K562 (cell line): Measurements from ENCODE around the gene MYLK3.

Experiments
- EHMT2 ChIP-seq: fragments of 450-650 bp; IDR thresholded peaks from 2 replicates; pipeline ENCODE4 v1.6.1; 2018; ENCODE audit warnings: antibody characterized with exemption
- ETV6 ChIP-seq, 3 experiments: fragments of 150-350 bp in 1 of 3; sonication (generic) in 1 of 3; formaldehyde crosslinking in 1 of 3; IDR thresholded peaks; 2 replicates each; pipeline versions ENCODE4 v1.6.1 to v1.8.0; 2014 to 2022; ENCODE audit warnings: borderline replicate concordance in 2 of 3, low read depth in 2 of 3, antibody characterized with exemption in 1 of 3, low read length in 1 of 3, mild to moderate bottlenecking in 1 of 3, missing genetic modification reagents in 1 of 3
- FOXM1 ChIP-seq, 2 experiments: fragments of 450-650 bp in 1 of 2; sonication (generic) in 1 of 2; formaldehyde crosslinking in 1 of 2; IDR thresholded peaks; 2 replicates each; pipeline versions ENCODE4 v1.6.1 to v1.9.0; 2017 to 2022; ENCODE audit warnings: low read depth in 2 of 2, mild to moderate bottlenecking in 2 of 2, missing genetic modification reagents in 1 of 2, moderate library complexity in 1 of 2
- MEF2A ChIP-seq: IDR thresholded peaks from 2 replicates; pipeline ENCODE4 v1.6.1; 2011; ENCODE audit warnings: low read depth, mild to moderate bottlenecking, low read length, moderate library complexity; ENCODE audit not compliant: control insufficient read depth
- POLR2A ChIP-seq: fragments of 450-650 bp; conservative IDR thresholded peaks from 2 replicates; pipeline ENCODE4 v1.6.1; 2016
- POLR2AphosphoS5 ChIP-seq: IDR thresholded peaks from 2 replicates; pipeline ENCODE4 v1.6.1; 2011; ENCODE audit warnings: mild to moderate bottlenecking, low read depth, low read length, moderate library complexity; ENCODE audit not compliant: control insufficient read depth, insufficient read depth
- ZNF274 ChIP-seq: IDR thresholded peaks from 2 replicates; pipeline ENCODE4 v1.6.1; 2011; ENCODE audit warnings: low read depth, mild to moderate bottlenecking, low read length, moderate library complexity, borderline replicate concordance
- ZNF583 ChIP-seq: fragments of 250-450 bp; sonication (Bioruptor Pico); IDR thresholded peaks from 2 replicates; pipeline ENCODE4 v1.4.0; 2020
- TF ChIP-seq, protein P1 (sequence below), 3 experiments: IDR thresholded peaks in 2 of 3; conservative IDR thresholded peaks in 1 of 3; 2 replicates each; pipeline ENCODE4 v1.5.1; 2011 to 2012; ENCODE audit warnings: low read length in 3 of 3, mild to moderate bottlenecking in 3 of 3, control low read depth in 2 of 3, improper control_type of control experiment in 1 of 3, inconsistent platforms in 1 of 3, low read depth in 1 of 3, mixed read lengths in 1 of 3, moderate library complexity in 1 of 3; ENCODE audit not compliant: insufficient read depth in 2 of 3
- TF ChIP-seq, protein P2 (sequence below): fragments of 250-450 bp; sonication (Bioruptor Pico); IDR thresholded peaks from 2 replicates; pipeline ENCODE4 v1.5.0; 2021
- TF ChIP-seq, protein P3 (sequence below), 2 experiments: fragments of 450-650 bp; formaldehyde crosslinking in 1 of 2; IDR thresholded peaks; 2 replicates each; pipeline versions ENCODE4 v1.4.0 to v1.6.1; 2014 to 2020; ENCODE audit warnings: mild to moderate bottlenecking in 2 of 2, borderline replicate concordance in 1 of 2, low read depth in 1 of 2

DNA sequence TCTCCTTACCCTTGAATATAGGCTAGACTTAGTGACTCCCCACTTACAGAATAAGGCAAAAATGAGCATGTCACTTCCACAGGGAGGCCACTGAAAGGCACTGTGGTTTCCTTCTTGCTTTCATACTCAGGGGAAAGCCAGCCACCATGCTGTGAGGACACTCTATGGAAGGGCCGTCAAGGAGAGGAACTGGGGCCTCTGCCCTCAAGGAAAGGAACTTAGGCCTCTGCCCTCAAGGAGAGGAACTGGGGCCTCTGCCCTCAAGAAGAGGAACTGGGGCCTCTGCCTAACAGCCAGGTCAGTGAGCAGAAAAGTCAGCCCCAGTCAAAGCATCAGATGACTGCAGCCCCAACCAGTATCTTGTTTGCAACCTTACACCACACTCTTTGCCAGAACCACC is 89.2 kb downstream of the MYLK3 start:
- TF ChIP-seq, protein P1, sequence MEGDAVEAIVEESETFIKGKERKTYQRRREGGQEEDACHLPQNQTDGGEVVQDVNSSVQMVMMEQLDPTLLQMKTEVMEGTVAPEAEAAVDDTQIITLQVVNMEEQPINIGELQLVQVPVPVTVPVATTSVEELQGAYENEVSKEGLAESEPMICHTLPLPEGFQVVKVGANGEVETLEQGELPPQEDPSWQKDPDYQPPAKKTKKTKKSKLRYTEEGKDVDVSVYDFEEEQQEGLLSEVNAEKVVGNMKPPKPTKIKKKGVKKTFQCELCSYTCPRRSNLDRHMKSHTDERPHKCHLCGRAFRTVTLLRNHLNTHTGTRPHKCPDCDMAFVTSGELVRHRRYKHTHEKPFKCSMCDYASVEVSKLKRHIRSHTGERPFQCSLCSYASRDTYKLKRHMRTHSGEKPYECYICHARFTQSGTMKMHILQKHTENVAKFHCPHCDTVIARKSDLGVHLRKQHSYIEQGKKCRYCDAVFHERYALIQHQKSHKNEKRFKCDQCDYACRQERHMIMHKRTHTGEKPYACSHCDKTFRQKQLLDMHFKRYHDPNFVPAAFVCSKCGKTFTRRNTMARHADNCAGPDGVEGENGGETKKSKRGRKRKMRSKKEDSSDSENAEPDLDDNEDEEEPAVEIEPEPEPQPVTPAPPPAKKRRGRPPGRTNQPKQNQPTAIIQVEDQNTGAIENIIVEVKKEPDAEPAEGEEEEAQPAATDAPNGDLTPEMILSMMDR (IDR thresholded peaks at IDR 0.05 in 2 of 3, conservative IDR thresholded peaks at IDR 0.05 in 1 of 3; ENCODE audit: insufficient read depth in 2 of 3, low read depth in 1 of 3, low read length in 3 of 3), result no peak
- no peak for TF ChIP-seq MEF2A
- TF ChIP-seq POLR2AphosphoS5, result no peak
- no peak for TF ChIP-seq ZNF583 (CRISPR knock-in tag)
- TF ChIP-seq FOXM1 (IDR thresholded peaks at IDR 0.05; ENCODE audit: low read depth), result no peak
- TF ChIP-seq FOXM1 (CRISPR knock-in tag; IDR thresholded peaks at IDR 0.05; ENCODE audit: low read depth), result no peak
- TF ChIP-seq ZNF274, result no peak
- no peak for TF ChIP-seq POLR2A
- TF ChIP-seq EHMT2, result no peak
- TF ChIP-seq, protein P2, sequence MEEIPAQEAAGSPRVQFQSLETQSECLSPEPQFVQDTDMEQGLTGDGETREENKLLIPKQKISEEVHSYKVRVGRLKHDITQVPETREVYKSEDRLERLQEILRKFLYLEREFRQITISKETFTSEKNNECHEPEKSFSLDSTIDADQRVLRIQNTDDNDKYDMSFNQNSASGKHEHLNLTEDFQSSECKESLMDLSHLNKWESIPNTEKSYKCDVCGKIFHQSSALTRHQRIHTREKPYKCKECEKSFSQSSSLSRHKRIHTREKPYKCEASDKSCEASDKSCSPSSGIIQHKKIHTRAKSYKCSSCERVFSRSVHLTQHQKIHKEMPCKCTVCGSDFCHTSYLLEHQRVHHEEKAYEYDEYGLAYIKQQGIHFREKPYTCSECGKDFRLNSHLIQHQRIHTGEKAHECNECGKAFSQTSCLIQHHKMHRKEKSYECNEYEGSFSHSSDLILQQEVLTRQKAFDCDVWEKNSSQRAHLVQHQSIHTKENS (CRISPR knock-in tag), result no peak
- TF ChIP-seq, protein P3, sequence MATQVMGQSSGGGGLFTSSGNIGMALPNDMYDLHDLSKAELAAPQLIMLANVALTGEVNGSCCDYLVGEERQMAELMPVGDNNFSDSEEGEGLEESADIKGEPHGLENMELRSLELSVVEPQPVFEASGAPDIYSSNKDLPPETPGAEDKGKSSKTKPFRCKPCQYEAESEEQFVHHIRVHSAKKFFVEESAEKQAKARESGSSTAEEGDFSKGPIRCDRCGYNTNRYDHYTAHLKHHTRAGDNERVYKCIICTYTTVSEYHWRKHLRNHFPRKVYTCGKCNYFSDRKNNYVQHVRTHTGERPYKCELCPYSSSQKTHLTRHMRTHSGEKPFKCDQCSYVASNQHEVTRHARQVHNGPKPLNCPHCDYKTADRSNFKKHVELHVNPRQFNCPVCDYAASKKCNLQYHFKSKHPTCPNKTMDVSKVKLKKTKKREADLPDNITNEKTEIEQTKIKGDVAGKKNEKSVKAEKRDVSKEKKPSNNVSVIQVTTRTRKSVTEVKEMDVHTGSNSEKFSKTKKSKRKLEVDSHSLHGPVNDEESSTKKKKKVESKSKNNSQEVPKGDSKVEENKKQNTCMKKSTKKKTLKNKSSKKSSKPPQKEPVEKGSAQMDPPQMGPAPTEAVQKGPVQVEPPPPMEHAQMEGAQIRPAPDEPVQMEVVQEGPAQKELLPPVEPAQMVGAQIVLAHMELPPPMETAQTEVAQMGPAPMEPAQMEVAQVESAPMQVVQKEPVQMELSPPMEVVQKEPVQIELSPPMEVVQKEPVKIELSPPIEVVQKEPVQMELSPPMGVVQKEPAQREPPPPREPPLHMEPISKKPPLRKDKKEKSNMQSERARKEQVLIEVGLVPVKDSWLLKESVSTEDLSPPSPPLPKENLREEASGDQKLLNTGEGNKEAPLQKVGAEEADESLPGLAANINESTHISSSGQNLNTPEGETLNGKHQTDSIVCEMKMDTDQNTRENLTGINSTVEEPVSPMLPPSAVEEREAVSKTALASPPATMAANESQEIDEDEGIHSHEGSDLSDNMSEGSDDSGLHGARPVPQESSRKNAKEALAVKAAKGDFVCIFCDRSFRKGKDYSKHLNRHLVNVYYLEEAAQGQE (IDR thresholded peaks at IDR 0.05; ENCODE audit: borderline replicate concordance), result no peak
- TF ChIP-seq, protein P3 (CRISPR knock-in tag; IDR thresholded peaks at IDR 0.05; ENCODE audit: low read depth), result no peak
- TF ChIP-seq ETV6 (IDR thresholded peaks at IDR 0.05; ENCODE audit: borderline replicate concordance in 1 of 2, low read depth in 2 of 2, low read length in 1 of 2), result no peak
- TF ChIP-seq ETV6 (CRISPR knock-in tag; IDR thresholded peaks at IDR 0.05; ENCODE audit: borderline replicate concordance), result no peak
